ENCODE measurements around the gene AKT1. TPM values are rescaled to one million over a fixed set of nuclear protein-coding genes. Genes with fewer than 3 reads are reported as not detected.

AKT1 gene
- total and polyA plus RNA-seq, 2 experiments from 2014 or later, result 19.2 to 78.7 TPM

GRCh38 chr14:104783484-104784217 lies 11.9 kb downstream of the AKT1 start:
- no peaks in the 10 kb centered on the region for H3K27me3 ChIP-seq (ENCODE audit: insufficient read depth)

More at GRCh38 chr14:104783484-104784217, 11.9 kb downstream of the AKT1 start:
- no peak overlapping the region for H3K27ac Mint-ChIP-seq
- Histone ChIP-seq H3K9me2 (ENCODE audit: insufficient read depth) (no peaks in the 10 kb centered on the region), H3K79me2 (replicated peaks; ENCODE audit: insufficient read depth) (no peaks in the 10 kb centered on the region), H4K20me1 (replicated peaks; ENCODE audit: insufficient read depth) (no peaks in the 10 kb centered on the region), H3K4me2 (no peak overlapping the region), H2AFZ (no peak overlapping the region), H3K4me1 (ENCODE audit: insufficient read depth) (no peaks in the 10 kb centered on the region), H3K4me3 (no peak overlapping the region), H3K36me3 (ENCODE audit: insufficient read depth) (no peaks in the 10 kb centered on the region), H3F3A (replicated peaks; ENCODE audit: low read depth) (no peaks in the 10 kb centered on the region), H3K27ac (ENCODE audit: low read depth) (no peak overlapping the region)
- no peaks in the 10 kb centered on the region for H3K36me3 Mint-ChIP-seq (ENCODE audit: low read depth)
- H3K27me3 Mint-ChIP-seq (ENCODE audit: insufficient read depth, low read depth, poor library complexity), result peaks cover 5% of the 10 kb centered on the region
- ATAC-seq, result no peak
- TF ChIP-seq EZH2phosphoT487 (IDR thresholded peaks at IDR 0.05; ENCODE audit: unreplicated experiment) (no peak), EZH2 (IDR thresholded peaks at IDR 0.05; ENCODE audit: low read depth, unreplicated experiment) (no peak), REST (IDR thresholded peaks at IDR 0.05; ENCODE audit: unreplicated experiment) (no peak), POLR2AphosphoS5 (IDR thresholded peaks at IDR 0.05; ENCODE audit: low read depth) (no peak), ZNF331 (CRISPR knock-in tag; IDR thresholded peaks at IDR 0.05; ENCODE audit: low read depth) (no peak), JUNB (IDR thresholded peaks at IDR 0.05; ENCODE audit: unreplicated experiment) (no peak), CREB1 (CRISPR knock-in tag; IDR thresholded peaks at IDR 0.05; ENCODE audit: low read depth) (no peak), ZNF462 (CRISPR knock-in tag; IDR thresholded peaks at IDR 0.05) (no peak)
- H3K9me3 Mint-ChIP-seq, result no peaks in the 10 kb centered on the region
- DNase-seq (ENCODE audit: low spot score), result no peak
- no peaks in the 10 kb centered on the region for H3K4me1 Mint-ChIP-seq
- no peak overlapping the region for H3K4me3 Mint-ChIP-seq

All from GM23338 (cell line).